GM19023 (cell line): ENCODE data around the gene LRPPRC.

Source experiments
- ATAC-seq: cut with Tn5 transposase; IDR thresholded peaks from one replicate; pipeline ENCODE4 v1.9.1; 2021; ENCODE audit warnings: mild to moderate bottlenecking, moderate library complexity; ENCODE audit not compliant: unreplicated experiment

Gene LRPPRC

DNA sequence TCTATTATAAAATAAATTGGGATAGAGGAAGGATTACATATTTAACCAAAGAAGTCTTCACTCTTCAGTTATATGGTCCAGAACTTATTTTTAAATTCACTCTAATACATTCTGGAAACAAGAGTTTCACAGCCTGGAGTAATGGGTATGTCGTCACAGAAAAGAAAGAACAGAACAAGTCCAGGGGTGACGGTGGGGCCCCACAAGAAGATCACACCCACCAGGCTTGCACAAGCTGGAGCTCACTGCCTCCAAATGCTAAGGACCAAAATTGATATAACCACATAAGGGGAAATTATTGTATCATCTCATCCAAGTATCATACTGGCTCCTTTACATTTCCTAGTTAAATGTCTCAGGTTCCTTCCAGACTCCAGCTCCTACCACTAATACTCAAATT, 11.3 kb downstream of the LRPPRC start:
- no peak for ATAC-seq

GRCh38 chr2:43980902-43981301, 14.9 kb downstream of the LRPPRC start:
- no peak for ATAC-seq

- no peak for ATAC-seq
Measured at GRCh38 chr2:43977677-43978375, 18.0 kb downstream of the LRPPRC start.

GRCh38 chr2:43960921-43961320, 34.9 kb downstream of the LRPPRC start:
- no peak for ATAC-seq

GRCh38 chr2:43958397-43959275, 37.2 kb downstream of the LRPPRC start:
- ATAC-seq = no peak

- no peak for ATAC-seq
Measured at GRCh38 chr2:43950383-43951008, 45.3 kb downstream of the LRPPRC start.

GRCh38 chr2:43948370-43948769, 47.4 kb downstream of the LRPPRC start:
- ATAC-seq = no peak

DNA sequence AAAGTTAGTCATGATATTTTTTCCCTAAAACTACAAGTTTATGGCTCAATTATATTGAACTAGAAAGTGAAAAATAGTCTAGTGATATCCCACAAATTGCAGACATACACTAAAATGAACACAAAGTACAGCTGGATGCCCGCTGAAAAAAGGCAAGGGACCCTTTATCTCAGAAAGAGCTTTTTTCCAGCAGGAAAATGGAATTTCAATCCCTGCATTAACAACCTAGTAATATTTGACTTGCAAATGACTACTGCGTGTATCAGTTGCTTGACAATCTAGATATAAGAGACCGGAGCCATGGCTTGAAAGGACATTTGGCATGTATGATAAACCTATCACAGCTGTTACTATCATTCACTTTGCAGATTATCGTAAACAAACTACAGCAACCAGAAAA, 49.1 kb downstream of the LRPPRC start:
- ATAC-seq = no peak

DNA sequence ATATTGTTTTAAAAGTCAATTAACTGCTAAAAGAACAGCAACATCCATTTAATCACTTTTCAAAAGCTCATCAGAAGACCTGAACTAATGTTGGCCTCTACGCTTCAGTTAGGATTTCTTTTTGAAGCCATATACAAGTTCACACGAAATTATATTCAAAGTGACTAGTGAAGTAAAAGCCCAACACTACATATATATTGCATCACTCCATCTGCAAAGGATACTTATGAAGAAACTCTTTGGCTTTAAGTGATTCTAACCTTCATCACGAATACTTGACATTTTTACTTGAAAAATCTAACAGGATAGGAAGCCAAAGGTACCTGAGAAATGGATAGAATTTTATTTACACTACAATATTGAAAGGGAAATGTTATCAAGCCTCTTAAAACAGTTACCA, 50.4 kb downstream of the LRPPRC start:
- ATAC-seq = no peak

DNA sequence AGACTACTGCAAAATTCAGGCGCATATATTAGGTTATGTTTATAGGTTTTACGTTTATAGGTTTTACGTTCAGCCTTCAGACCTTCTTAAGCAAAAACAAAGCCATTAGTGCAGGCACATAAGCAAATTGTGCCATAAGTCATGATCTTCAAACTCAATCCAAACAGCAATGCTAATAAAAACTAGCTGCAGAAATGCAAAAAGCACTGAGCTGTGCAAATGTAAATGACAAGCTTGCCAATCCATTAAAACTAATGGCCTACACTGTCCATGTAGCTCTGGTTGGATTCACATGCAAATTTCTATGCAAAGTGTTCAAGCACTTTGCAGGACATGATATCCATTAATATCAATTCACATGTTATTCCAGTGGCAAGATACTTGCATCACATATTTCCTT, 50.9 kb downstream of the LRPPRC start:
- ATAC-seq = no peak

GRCh38 chr2:43943809-43944452, 51.9 kb downstream of the LRPPRC start:
- no peak for ATAC-seq

DNA sequence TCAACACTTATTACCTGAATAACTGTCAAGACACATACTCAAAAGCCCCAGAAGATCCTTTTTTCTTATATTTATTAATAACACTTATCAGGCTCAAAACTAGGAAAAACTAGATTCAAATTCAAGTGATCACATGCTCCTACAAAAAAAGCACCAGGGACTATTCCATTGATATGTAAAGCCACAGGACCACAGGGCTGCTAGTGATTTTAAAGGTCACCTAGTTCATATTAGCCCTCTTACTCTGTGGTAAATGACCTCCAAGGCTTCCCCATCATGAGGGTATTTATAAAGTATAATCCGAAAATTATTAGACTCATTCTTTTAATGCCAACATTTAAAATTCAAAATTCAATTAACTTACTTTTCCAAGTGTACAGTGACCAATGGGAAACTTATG, 52.5 kb downstream of the LRPPRC start:
- ATAC-seq = no peak

DNA sequence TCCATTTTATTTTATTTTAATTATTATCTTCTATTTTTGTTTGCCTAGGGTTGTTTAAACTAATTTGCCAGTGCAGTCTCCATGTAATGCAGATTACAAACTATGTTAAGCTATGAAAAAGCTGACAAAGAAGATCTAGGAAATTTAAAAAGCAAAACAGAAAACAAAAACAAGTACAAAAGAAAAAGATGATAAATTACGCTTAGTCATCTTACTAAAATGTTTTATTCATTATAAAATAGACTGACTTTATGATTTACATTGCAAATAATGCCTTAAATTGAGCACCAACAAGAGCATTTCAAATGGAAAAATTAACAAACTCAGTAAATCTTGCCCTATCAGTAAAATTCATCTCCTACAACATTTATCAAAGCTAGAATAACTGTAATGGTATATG, 52.9 kb downstream of the LRPPRC start:
- no peak for ATAC-seq

- ATAC-seq = no peak
Measured at GRCh38 chr2:43941966-43942365, 53.8 kb downstream of the LRPPRC start.

- no peak for ATAC-seq
Measured at GRCh38 chr2:43941359-43941758, 54.4 kb downstream of the LRPPRC start.

DNA sequence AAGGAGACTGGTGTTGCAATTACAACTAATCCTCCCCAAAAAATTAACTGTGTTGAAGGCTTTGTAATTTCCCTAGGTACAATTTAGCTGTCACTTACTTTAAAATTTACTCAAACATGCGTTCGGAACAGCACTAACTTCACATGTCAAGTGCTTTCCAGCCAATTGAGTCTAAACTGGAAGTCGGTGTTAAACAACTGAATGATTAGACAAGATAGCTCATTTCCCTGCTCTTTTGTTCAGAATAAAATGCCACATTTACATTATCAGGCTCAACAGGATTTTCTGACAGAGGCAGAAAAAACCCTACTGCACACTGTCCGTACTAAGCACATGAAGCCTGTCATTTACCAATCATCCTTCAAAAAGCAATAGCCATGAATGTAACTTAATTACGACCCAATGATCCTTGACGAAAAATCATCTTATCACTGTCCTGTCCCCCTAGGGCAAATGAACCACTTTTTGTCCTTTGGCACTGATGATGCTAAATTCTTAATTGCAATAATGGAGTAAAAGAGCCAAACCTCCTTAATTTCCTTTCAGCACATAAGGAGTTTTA, 56.0 kb downstream of the LRPPRC start:
- ATAC-seq = no peak

DNA sequence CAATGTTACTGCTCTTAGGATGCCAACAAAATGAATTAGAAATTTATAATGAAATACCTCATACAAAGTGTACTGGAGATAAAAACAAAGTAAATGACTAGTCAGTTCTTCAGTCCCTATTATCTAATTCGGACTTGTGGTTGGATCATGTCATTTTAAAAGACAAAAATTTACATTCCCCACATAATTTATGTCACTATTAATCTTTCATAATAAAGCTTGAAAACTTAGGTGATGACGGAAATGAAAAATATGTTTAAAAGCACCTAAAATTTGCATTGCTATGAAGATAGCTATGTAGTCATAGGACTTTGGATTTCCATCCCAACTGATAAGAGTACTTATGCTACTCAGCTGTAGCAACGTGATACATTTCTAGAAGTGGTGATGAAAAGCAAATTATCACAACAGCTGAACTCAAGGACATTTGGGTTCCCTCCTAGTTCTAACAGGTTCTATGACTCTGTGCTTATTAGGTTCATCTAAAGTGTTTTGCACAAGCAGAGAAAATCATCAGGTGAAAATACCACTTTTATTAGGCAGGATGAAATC, 58.4 kb downstream of the LRPPRC start:
- no peak for ATAC-seq

DNA sequence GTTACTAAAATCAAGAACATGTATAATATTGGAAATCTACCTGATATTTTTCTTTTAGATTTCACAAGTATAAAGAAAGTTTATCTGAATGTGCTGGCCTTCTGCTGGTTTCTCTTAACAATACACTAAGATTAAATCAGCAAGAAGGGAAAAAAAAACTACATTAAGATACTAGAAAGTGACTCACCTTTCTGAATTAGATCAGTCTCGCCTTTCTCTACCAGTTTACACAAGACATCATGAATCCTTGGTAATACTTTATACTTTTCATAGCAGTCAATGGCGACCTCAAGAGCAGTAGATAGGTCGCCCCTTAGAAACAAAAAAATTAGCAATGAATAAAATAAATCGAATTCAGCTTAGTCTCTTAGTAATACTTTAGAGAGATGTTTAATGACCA, 61.2 kb downstream of the LRPPRC start:
- ATAC-seq = no peak

GRCh38 chr2:43931293-43931692, 64.5 kb downstream of the LRPPRC start:
- no peak for ATAC-seq

GRCh38 chr2:43927442-43927841, 68.3 kb downstream of the LRPPRC start:
- no peak for ATAC-seq

- ATAC-seq = no peak
Measured at GRCh38 chr2:43925431-43925830, 70.4 kb downstream of the LRPPRC start.
